DND-41 (cell line): ENCODE data around the gene CASR.

Experiments
- ATAC-seq: fragments of 200-7000 bp; cut with Tn5 transposase; 3 replicates; pipeline ENCODE4 v1.9.1; 2021; ENCODE audit warnings: low read depth; ENCODE audit not compliant: insufficient read depth
- DNase-seq: peaks from one replicate; pipeline ENCODE4 v3.0.0-alpha.2; 2020
- H2AFZ ChIP-seq: 2 replicates; pipeline ENCODE4 v1.6.0; 2012; ENCODE audit warnings: low read depth, low read length
- H3K27ac ChIP-seq: 2 replicates; pipeline ENCODE4 v1.5.1; 2012; ENCODE audit warnings: low read length, inconsistent platforms
- H3K27me3 ChIP-seq: fragments of 200-600 bp; sonication (generic); 2 replicates; pipeline ENCODE4 v1.6.0; 2012; ENCODE audit warnings: low read length, mild to moderate bottlenecking, inconsistent platforms; ENCODE audit not compliant: insufficient read depth, poor library complexity
- H3K36me3 ChIP-seq: 2 replicates; pipeline ENCODE4 v1.5.1; 2012; ENCODE audit warnings: low read length, inconsistent platforms; ENCODE audit not compliant: insufficient read depth
- H3K4me1 ChIP-seq: 2 replicates; pipeline ENCODE4 v1.5.1; 2012; ENCODE audit warnings: mild to moderate bottlenecking, low read length; ENCODE audit not compliant: insufficient read depth
- H3K4me2 ChIP-seq: 2 replicates; pipeline ENCODE4 v1.6.0; 2012; ENCODE audit warnings: mild to moderate bottlenecking, moderate library complexity, low read length, inconsistent platforms; ENCODE audit not compliant: insufficient read depth
- H3K4me3 ChIP-seq, 2 experiments: fragments of 200-600 bp in 1 of 2; shearing (Covaris generic) in 1 of 2; 2 replicates each; pipeline ENCODE4 v1.5.1; 2012 to 2016; ENCODE audit warnings: inconsistent platforms in 2 of 2, low read length in 2 of 2, mild to moderate bottlenecking in 2 of 2, low read depth in 1 of 2, moderate library complexity in 1 of 2
- H3K79me2 ChIP-seq: 2 replicates; pipeline ENCODE4 v1.6.0; 2012; ENCODE audit warnings: low read length, inconsistent platforms; ENCODE audit not compliant: insufficient read depth
- H3K9ac ChIP-seq: 2 replicates; pipeline ENCODE4 v1.6.0; 2012; ENCODE audit warnings: low read depth, mild to moderate bottlenecking, inconsistent platforms, low read length, moderate library complexity
- H3K9me3 ChIP-seq: 2 replicates; pipeline ENCODE4 v1.5.1; 2012; ENCODE audit warnings: low read length, moderate library complexity, mild to moderate bottlenecking, inconsistent platforms; ENCODE audit not compliant: insufficient read depth, severe bottlenecking
- H4K20me1 ChIP-seq: 2 replicates; pipeline ENCODE4 v1.6.0; 2012; ENCODE audit warnings: low read length; ENCODE audit not compliant: insufficient read depth
- EZH2 ChIP-seq: IDR thresholded peaks from 3 replicates; pipeline ENCODE4 v1.6.1; 2012; ENCODE audit warnings: borderline replicate concordance, low read depth, mild to moderate bottlenecking, moderate library complexity, low read length, inconsistent platforms; ENCODE audit not compliant: severe bottlenecking
- TF ChIP-seq, protein P1 (sequence below): IDR thresholded peaks from 2 replicates; pipeline ENCODE4 v1.5.1; 2012; ENCODE audit warnings: borderline replicate concordance, low read length, moderate library complexity, mild to moderate bottlenecking; ENCODE audit not compliant: poor library complexity, severe bottlenecking; ENCODE audit errors: extremely low read depth

CASR gene

DNA sequence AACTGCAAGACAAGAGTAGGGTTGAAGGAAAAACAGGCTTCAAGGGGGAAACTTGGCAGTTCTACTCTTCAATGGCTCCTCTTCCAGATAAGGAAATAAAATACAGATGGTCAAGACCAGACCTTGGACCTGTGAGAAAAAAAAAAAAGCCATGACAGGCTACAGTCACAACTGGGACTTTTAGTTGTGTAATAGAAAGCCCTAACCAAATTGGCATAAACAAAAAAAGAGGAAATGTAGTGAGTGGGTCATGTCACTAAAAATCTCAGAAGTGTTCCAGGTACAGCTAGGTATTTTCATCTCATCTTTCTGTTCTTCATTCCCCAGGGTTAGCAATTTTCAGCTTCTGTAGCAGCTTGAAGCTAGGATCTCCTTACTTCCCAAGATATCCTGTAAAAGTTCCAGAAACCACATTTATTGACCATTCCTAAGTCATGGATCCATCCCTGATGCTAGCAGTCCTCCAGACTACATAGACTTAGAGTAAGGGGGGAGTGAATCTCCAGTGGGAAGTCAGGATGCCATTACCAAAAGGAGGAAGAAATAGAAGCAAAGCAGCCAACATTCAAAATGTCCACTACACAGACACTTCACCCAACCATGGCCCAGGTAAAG lies 80.6 kb downstream of the CASR start:
- TF ChIP-seq, protein P1, sequence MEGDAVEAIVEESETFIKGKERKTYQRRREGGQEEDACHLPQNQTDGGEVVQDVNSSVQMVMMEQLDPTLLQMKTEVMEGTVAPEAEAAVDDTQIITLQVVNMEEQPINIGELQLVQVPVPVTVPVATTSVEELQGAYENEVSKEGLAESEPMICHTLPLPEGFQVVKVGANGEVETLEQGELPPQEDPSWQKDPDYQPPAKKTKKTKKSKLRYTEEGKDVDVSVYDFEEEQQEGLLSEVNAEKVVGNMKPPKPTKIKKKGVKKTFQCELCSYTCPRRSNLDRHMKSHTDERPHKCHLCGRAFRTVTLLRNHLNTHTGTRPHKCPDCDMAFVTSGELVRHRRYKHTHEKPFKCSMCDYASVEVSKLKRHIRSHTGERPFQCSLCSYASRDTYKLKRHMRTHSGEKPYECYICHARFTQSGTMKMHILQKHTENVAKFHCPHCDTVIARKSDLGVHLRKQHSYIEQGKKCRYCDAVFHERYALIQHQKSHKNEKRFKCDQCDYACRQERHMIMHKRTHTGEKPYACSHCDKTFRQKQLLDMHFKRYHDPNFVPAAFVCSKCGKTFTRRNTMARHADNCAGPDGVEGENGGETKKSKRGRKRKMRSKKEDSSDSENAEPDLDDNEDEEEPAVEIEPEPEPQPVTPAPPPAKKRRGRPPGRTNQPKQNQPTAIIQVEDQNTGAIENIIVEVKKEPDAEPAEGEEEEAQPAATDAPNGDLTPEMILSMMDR = no peak
- no peak for TF ChIP-seq EZH2

DNA sequence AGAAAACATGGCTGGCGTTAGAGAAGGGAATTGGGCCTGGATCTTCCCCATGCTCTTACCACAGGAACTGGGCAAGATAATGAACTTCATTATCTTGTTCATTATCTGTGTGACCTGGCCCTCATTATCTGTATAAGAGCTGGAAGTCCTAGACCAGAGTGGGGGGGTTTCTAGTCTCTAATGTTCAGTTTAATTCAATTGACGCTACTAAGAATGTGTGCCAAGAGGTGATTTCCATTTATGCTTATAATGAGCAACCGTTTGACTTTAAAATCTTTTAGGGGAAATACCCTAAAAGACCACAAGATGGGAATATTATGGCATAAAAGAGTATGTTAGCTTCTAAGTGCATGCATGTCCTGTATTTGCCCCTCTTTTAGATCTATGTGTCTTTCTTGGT lies 82.5 kb downstream of the CASR start:
- no peak overlapping the region for H3K4me3 ChIP-seq
- ATAC-seq (no peak), DNase-seq (no peak)
- no peak for TF ChIP-seq EZH2
- TF ChIP-seq, protein P1 = peak; percentile 16
- no peaks in the 10 kb centered on the region for H4K20me1 ChIP-seq
- H3K9ac ChIP-seq = no peak overlapping the region
- no peaks in the 10 kb centered on the region for H3K9me3 ChIP-seq
- H3K4me1 ChIP-seq = peaks cover 4% of the 10 kb centered on the region
- no peak overlapping the region for H3K4me2 ChIP-seq
- H3K36me3 ChIP-seq = no peaks in the 10 kb centered on the region
- no peak overlapping the region for H2AFZ ChIP-seq
- H3K27ac ChIP-seq = no peak overlapping the region
- peaks cover 42% of the 10 kb centered on the region for H3K27me3 ChIP-seq
- H3K79me2 ChIP-seq = no peaks in the 10 kb centered on the region

More for the DNA sequence above, 80.6 kb downstream of the CASR start:
- Histone ChIP-seq H3K27ac (no peak overlapping the region), H3K36me3 (no peaks in the 10 kb centered on the region), H4K20me1 (no peaks in the 10 kb centered on the region), H3K4me3 (no peak overlapping the region), H3K9ac (no peak overlapping the region), H3K27me3 (peaks cover 54% of the 10 kb centered on the region), H2AFZ (no peak overlapping the region), H3K4me1 (no peaks in the 10 kb centered on the region), H3K9me3 (no peaks in the 10 kb centered on the region), H3K4me2 (no peak overlapping the region), H3K79me2 (no peaks in the 10 kb centered on the region)
- DNase-seq = no peak
- ATAC-seq = no peak

- H3K36me3 ChIP-seq = no peaks in the 10 kb centered on the region
- no peak overlapping the region for H2AFZ ChIP-seq
- H3K9me3 ChIP-seq = no peaks in the 10 kb centered on the region
- ATAC-seq = no peak
- DNase-seq = no peak
- no peaks in the 10 kb centered on the region for H3K79me2 ChIP-seq
- TF ChIP-seq, protein P1 = no peak
- no peak for TF ChIP-seq EZH2
- H4K20me1 ChIP-seq = no peaks in the 10 kb centered on the region
- H3K4me3 ChIP-seq = no peak overlapping the region
- peaks cover 29% of the 10 kb centered on the region for H3K27me3 ChIP-seq
- no peak overlapping the region for H3K4me2 ChIP-seq
- H3K27ac ChIP-seq = no peak overlapping the region
- peaks cover 19% of the 10 kb centered on the region for H3K4me1 ChIP-seq
- H3K9ac ChIP-seq = no peak overlapping the region
Observed at GRCh38 chr3:122268257-122269024, 85.0 kb downstream of the CASR start.
